SK-N-SH (cell line): ENCODE data around the gene INHBE. TPM values are rescaled to one million over a fixed set of nuclear protein-coding genes. Genes with fewer than 3 reads are reported as not detected.

Experiments used
- CTCF ChIA-PET: fragments of 300-600, 350-600 bp; formaldehyde crosslinking; extraction: SDS; loops from one replicate; lab custom pipeline; 2021; lab: Yijun Ruan, JAX
- POLR2A ChIA-PET: fragments of 350-600 bp; sonication (Branson Sonifier 250); formaldehyde crosslinking; extraction: SDS; loops from one replicate; lab custom pipeline; 2020; ENCODE audit warnings: antibody characterized with exemption, inconsistent platforms; lab: Yijun Ruan, JAX
- DNase-seq: peaks from one replicate; pipeline ENCODE4 v3.0.0; 2012
- H2AFZ ChIP-seq: fragments of 200-600 bp; sonication (generic); 2 replicates; pipeline ENCODE4 v1.8.1; 2016; ENCODE audit warnings: antibody characterized with exemption, mild to moderate bottlenecking, low read depth
- H3F3A ChIP-seq: fragments of 200-600 bp; sonication (generic); replicated peaks from 2 replicates; pipeline ENCODE3; 2016; ENCODE audit warnings: antibody characterized with exemption, mild to moderate bottlenecking; ENCODE audit not compliant: insufficient read depth
- H3K27ac ChIP-seq, 2 experiments: fragments of 200-500 bp in 1 of 2; fragments of 200-600 bp in 1 of 2; sonication (Bioruptor generic) in 1 of 2; sonication (generic), shearing (Covaris generic) in 1 of 2; 2 replicates each; pipeline versions ENCODE4 v1.5.1 to v1.6.1; 2014 to 2016; ENCODE audit warnings: low read depth in 2 of 2, inconsistent platforms in 1 of 2, low read length in 1 of 2, mild to moderate bottlenecking in 1 of 2, mixed read lengths in 1 of 2
- H3K27me3 ChIP-seq: fragments of 200-600 bp; sonication (generic), shearing (Covaris generic); 2 replicates; pipeline ENCODE4 v1.6.1; 2016; ENCODE audit warnings: mixed run types; ENCODE audit not compliant: insufficient read depth
- H3K36me3 ChIP-seq, 2 experiments: fragments of 200-500 bp in 1 of 2; fragments of 200-600 bp in 1 of 2; sonication (Bioruptor generic) in 1 of 2; sonication (generic) in 1 of 2; replicated peaks in 1 of 2; 2 replicates each; pipeline versions ENCODE3 to v1.5.1; 2014 to 2016; ENCODE audit warnings: low read length in 1 of 2, mild to moderate bottlenecking in 1 of 2; ENCODE audit not compliant: insufficient read depth in 2 of 2, control insufficient read depth in 1 of 2
- H3K4me1 ChIP-seq, 2 experiments: fragments of 200-500 bp in 1 of 2; fragments of 200-600 bp in 1 of 2; sonication (Bioruptor generic) in 1 of 2; sonication (generic), shearing (Covaris generic) in 1 of 2; 2 replicates each; pipeline versions ENCODE4 v1.5.1 to v1.6.1; 2014 to 2016; ENCODE audit warnings: low read depth in 1 of 2, low read length in 1 of 2, mixed run types in 1 of 2; ENCODE audit not compliant: insufficient read depth in 2 of 2, control insufficient read depth in 1 of 2
- H3K4me2 ChIP-seq: fragments of 200-600 bp; sonication (generic), shearing (Covaris generic); 2 replicates; pipeline ENCODE4 v1.6.1; 2017; ENCODE audit warnings: mixed run types
- H3K4me3 ChIP-seq, 2 experiments: fragments of 200-500 bp in 1 of 2; fragments of 200-600 bp in 1 of 2; sonication (Bioruptor generic) in 1 of 2; sonication (generic), shearing (Covaris generic) in 1 of 2; 2 replicates each; pipeline versions ENCODE4 v1.5.1 to v1.8.1; 2014 to 2016; ENCODE audit warnings: low read depth in 2 of 2, inconsistent platforms in 1 of 2, low read length in 1 of 2, mild to moderate bottlenecking in 1 of 2, mixed read lengths in 1 of 2, moderate library complexity in 1 of 2
- H3K79me2 ChIP-seq: fragments of 200-600 bp; sonication (generic); 2 replicates; pipeline ENCODE4 v1.8.1; 2017; ENCODE audit warnings: mild to moderate bottlenecking; ENCODE audit not compliant: insufficient read depth
- H3K9ac ChIP-seq: fragments of 200-600 bp; sonication (generic); 2 replicates; pipeline ENCODE4 v1.6.1; 2017; ENCODE audit warnings: mixed run types
- H3K9me2 ChIP-seq: fragments of 200-600 bp; sonication (generic); 2 replicates; pipeline ENCODE4 v1.6.1; 2017; ENCODE audit warnings: mixed run types
- H3K9me3 ChIP-seq: fragments of 200-600 bp; sonication (generic); 2 replicates; pipeline ENCODE4 v1.6.1; 2017; ENCODE audit warnings: mixed run types, mild to moderate bottlenecking, moderate library complexity
- H4K20me1 ChIP-seq: fragments of 200-600 bp; sonication (generic); 2 replicates; pipeline ENCODE4 v1.6.1; 2017; ENCODE audit warnings: mild to moderate bottlenecking, mixed run types; ENCODE audit not compliant: insufficient read depth
- CTCF ChIP-seq: fragments of 200-600 bp; sonication (generic); IDR thresholded peaks from 2 replicates; pipeline ENCODE4 v1.6.1; 2017; ENCODE audit warnings: antibody characterized with exemption, mild to moderate bottlenecking, moderate library complexity
- ELF1 ChIP-seq: IDR thresholded peaks from 2 replicates; pipeline ENCODE4 v1.4.0; 2012
- FOXJ3 ChIP-seq: sonication (generic); formaldehyde crosslinking; IDR thresholded peaks from 2 replicates; pipeline ENCODE4 v1.5.1; 2020; ENCODE audit warnings: mild to moderate bottlenecking, missing genetic modification reagents
- FOXM1 ChIP-seq: IDR thresholded peaks from 2 replicates; pipeline ENCODE4 v1.4.0; 2012; ENCODE audit warnings: low read depth, mild to moderate bottlenecking
- GABPA ChIP-seq: IDR thresholded peaks from 2 replicates; pipeline ENCODE4 v1.4.0; 2012; ENCODE audit warnings: low read depth, mild to moderate bottlenecking
- IRF3 ChIP-seq: fragments of 150-350 bp; IDR thresholded peaks from 2 replicates; pipeline ENCODE4 v1.6.1; 2016; ENCODE audit warnings: mild to moderate bottlenecking, low read depth, low read length
- MEF2A ChIP-seq: IDR thresholded peaks from 2 replicates; pipeline ENCODE4 v1.4.0; 2012; ENCODE audit warnings: low read depth, borderline replicate concordance
- MXI1 ChIP-seq: IDR thresholded peaks from 2 replicates; pipeline ENCODE4 v1.6.1; 2012; ENCODE audit warnings: mild to moderate bottlenecking, low read depth, low read length, improper control_type of control experiment
- NRF1 ChIP-seq: IDR thresholded peaks from 2 replicates; pipeline ENCODE4 v1.6.1; 2012; ENCODE audit warnings: low read depth, mild to moderate bottlenecking, low read length
- RCOR1 ChIP-seq: fragments of 150-350 bp; IDR thresholded peaks from 2 replicates; pipeline ENCODE4 v1.6.1; 2017; ENCODE audit warnings: antibody characterized with exemption, low read length
- RFX5 ChIP-seq: IDR thresholded peaks from 2 replicates; pipeline ENCODE4 v1.6.1; 2012; ENCODE audit warnings: mild to moderate bottlenecking, improper control_type of control experiment, low read length
- RXRA ChIP-seq: IDR thresholded peaks from 2 replicates; pipeline ENCODE4 v1.4.0; 2012; ENCODE audit warnings: low read depth, mild to moderate bottlenecking, borderline replicate concordance
- SMC3 ChIP-seq: IDR thresholded peaks from 2 replicates; pipeline ENCODE4 v1.6.1; 2012; ENCODE audit warnings: low read depth, low read length, improper control_type of control experiment
- TAF1 ChIP-seq: IDR thresholded peaks from 2 replicates; pipeline ENCODE4 v1.6.1; 2012; ENCODE audit warnings: low read depth, mild to moderate bottlenecking, low read length, moderate library complexity, borderline replicate concordance
- TCF12 ChIP-seq: IDR thresholded peaks from 2 replicates; pipeline ENCODE4 v1.4.0; 2012
- USF2 ChIP-seq: fragments of 150-350 bp; IDR thresholded peaks from 2 replicates; pipeline ENCODE4 v1.6.1; 2017; ENCODE audit warnings: antibody characterized with exemption, low read length, low read depth, borderline replicate concordance
- YY1 ChIP-seq: IDR thresholded peaks from 2 replicates; pipeline ENCODE4 v1.4.0; 2012; ENCODE audit warnings: low read depth, mild to moderate bottlenecking
- WGBS: methylation state at CpG from one replicate; pipeline ENCODE4 v1.1.6; 2017; ENCODE audit warnings: low lambda C conversion rate; 5-methylcytosine and 5-hydroxymethylcytosine counted together
- polyA plus RNA-seq, 3 experiments: library from polyadenylated mRNA; depleted of rRNA; stranded (reverse); fragments of >200 nt; gene quantifications; 2 replicates each; pipeline ENCODE4 v1.2.3, GENCODE V29; 2012
- TF ChIP-seq, protein P1 (sequence below): IDR thresholded peaks from 2 replicates; pipeline ENCODE4 v1.4.0; 2012; ENCODE audit warnings: low read depth, borderline replicate concordance
- TF ChIP-seq, protein P2 (sequence below): IDR thresholded peaks from 2 replicates; pipeline ENCODE4 v1.4.0; 2012; ENCODE audit warnings: low read depth, borderline replicate concordance

INHBE gene
- polyA plus RNA-seq, 1 of the 3 experiments (the other 2 are of a cell fraction): 0.03 TPM

DNA sequence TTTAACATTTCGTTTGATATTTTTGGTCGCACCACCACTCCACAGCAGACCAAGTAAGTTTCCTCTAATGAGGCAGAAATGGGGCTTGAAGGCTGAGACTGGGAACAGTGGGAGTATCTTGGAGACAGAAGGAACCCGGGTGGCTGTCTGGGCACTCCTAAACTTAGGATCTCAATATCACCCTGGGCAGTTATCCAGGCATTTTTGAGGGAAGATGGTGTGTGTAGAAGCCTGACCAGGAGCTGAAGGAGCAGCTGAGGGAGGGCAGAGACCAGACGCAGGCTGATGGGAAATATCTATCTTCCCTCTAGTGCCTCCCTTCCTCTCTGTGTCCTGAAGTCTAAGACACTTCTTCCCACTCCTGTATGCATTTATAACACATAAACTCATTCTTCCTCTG lies 43.5 kb downstream of the INHBE start:
- no peaks in the 10 kb centered on the region for H3K27me3 ChIP-seq
- TF ChIP-seq RFX5 (no peak), YY1 (no peak), TCF12 (no peak), NRF1 (no peak), FOXJ3 (CRISPR knock-in tag) (no peak), CTCF (no peak), MEF2A (no peak), TAF1 (no peak), FOXM1 (no peak), RCOR1 (no peak), IRF3 (no peak)
- TF ChIP-seq, protein P1, sequence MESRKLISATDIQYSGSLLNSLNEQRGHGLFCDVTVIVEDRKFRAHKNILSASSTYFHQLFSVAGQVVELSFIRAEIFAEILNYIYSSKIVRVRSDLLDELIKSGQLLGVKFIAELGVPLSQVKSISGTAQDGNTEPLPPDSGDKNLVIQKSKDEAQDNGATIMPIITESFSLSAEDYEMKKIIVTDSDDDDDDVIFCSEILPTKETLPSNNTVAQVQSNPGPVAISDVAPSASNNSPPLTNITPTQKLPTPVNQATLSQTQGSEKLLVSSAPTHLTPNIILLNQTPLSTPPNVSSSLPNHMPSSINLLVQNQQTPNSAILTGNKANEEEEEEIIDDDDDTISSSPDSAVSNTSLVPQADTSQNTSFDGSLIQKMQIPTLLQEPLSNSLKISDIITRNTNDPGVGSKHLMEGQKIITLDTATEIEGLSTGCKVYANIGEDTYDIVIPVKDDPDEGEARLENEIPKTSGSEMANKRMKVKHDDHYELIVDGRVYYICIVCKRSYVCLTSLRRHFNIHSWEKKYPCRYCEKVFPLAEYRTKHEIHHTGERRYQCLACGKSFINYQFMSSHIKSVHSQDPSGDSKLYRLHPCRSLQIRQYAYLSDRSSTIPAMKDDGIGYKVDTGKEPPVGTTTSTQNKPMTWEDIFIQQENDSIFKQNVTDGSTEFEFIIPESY: no peak
- CTCF ChIA-PET: interaction anchor here (0.8 kb wide), 1 partner anchor 135 kb away, joined by 3 read pairs; no protein-coding TSS in a partner anchor
- no peak overlapping the region for H3K4me2 ChIP-seq
- WGBS: 92% methylated on average over 4 of the region's 4 CpGs
- H3K27ac ChIP-seq: no peak overlapping the region
- H3K9me2 ChIP-seq: no peaks in the 10 kb centered on the region
- no peaks in the 10 kb centered on the region for H3K9me3 ChIP-seq
- no peak overlapping the region for H3K4me3 ChIP-seq
- H4K20me1 ChIP-seq: no peaks in the 10 kb centered on the region
- H3K36me3 ChIP-seq: peaks cover 47 to 71% of the 10 kb centered on the region in 2 experiments
- H3K9ac ChIP-seq: no peak overlapping the region
- no peaks in the 10 kb centered on the region for H3K4me1 ChIP-seq
- POLR2A ChIA-PET: interaction anchor here (0.7 kb wide), 1 partner anchor 61 kb away, joined by 5 read pairs; no protein-coding TSS in a partner anchor
- peaks cover 10% of the 10 kb centered on the region for H3F3A ChIP-seq
- peaks cover 3% of the 10 kb centered on the region; the same call in 1 of the 2 replicates for H3K79me2 ChIP-seq
- DNase-seq: no peak
- no peak overlapping the region for H2AFZ ChIP-seq

GRCh38 chr12:57500213-57500612 lies 45.1 kb downstream of the INHBE start:
- Histone ChIP-seq H2AFZ (no peak overlapping the region), H4K20me1 (no peaks in the 10 kb centered on the region), H3K4me1 (no peaks in the 10 kb centered on the region), H3K27me3 (no peaks in the 10 kb centered on the region), H3K36me3 (peaks cover 55 to 80% of the 10 kb centered on the region in 2 experiments), H3K9ac (no peak overlapping the region), H3K9me2 (no peaks in the 10 kb centered on the region), H3K4me3 (no peak overlapping the region), H3K4me2 (no peak overlapping the region), H3K9me3 (no peaks in the 10 kb centered on the region), H3K27ac (no peak overlapping the region), H3F3A (peaks cover 10% of the 10 kb centered on the region), H3K79me2 (peaks cover 3% of the 10 kb centered on the region; the same call in 1 of the 2 replicates)
- ChIA-PET POLR2A (interaction anchor here (1.0 kb wide), 1 partner anchor 10 kb away, joined by 4 read pairs; no protein-coding TSS in a partner anchor), CTCF (interaction anchor here (1.4 kb wide), 2 partner anchors 17 to 41 kb away, joined by 3 to 4 read pairs; partner anchors contain the start of gene GLI1)
- DNase-seq: no peak
- 97% methylated on average over 11 of the region's 11 CpGs for WGBS
- TF ChIP-seq RCOR1: no peak
- no peak for TF ChIP-seq RXRA
- TF ChIP-seq SMC3: no peak
- TF ChIP-seq, protein P2, sequence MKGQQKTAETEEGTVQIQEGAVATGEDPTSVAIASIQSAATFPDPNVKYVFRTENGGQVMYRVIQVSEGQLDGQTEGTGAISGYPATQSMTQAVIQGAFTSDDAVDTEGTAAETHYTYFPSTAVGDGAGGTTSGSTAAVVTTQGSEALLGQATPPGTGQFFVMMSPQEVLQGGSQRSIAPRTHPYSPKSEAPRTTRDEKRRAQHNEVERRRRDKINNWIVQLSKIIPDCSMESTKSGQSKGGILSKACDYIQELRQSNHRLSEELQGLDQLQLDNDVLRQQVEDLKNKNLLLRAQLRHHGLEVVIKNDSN: no peak
- TF ChIP-seq TAF1: no peak
- no peak for TF ChIP-seq ELF1
- TF ChIP-seq MXI1: no peak
- no peak for TF ChIP-seq GABPA
- no peak for TF ChIP-seq USF2
- TF ChIP-seq, protein P1: no peak
- TF ChIP-seq FOXM1: no peak
